ENCODE measurements around the gene SLC28A3.
A peak's percentile ranks its signal among the peaks of the same experiment; 100 is the strongest.
"Not testable (repeated sequence)": the region's sequence is repeated elsewhere in the genome, so short reads cannot be mapped to it uniquely, and the experiment has no call there.

SLC28A3 gene

GRCh38 chr9:84340535-84340934, at the start of gene SLC28A3:
Gene SLC28A3 (minus strand): TSS chr9:84340758. CDS start chr9:84340633, 125 bp downstream.
- peak in 1 of 3 experiments; percentile 45 for DNase-seq

GRCh38 chr9:84390254-84390653, 49.7 kb upstream of the SLC28A3 start:
- not testable (repeated sequence) for DNase-seq

DNA sequence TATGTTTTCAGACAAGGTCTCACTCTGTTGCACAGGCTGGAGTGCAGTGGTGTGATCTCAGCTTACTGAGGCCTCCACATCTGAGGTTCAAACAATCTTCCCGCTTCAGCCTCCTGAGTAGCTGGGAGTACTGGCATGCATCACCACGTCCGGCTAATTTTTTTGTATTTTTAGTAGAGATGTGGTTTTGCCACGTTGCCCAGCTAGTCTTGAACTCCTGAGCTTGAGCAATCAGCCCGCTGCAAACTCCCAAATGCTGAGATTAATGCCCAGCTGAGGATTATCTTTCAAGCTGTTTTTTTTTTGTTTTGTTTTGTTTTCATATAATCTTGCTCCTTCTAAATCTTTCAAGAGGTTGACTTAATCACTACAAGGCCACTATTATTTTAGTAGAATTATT, 47.3 kb upstream of the SLC28A3 start:
- DNase-seq, result no peak

- no peak for DNase-seq
Measured at GRCh38 chr9:84386753-84387152, 46.2 kb upstream of the SLC28A3 start.

DNA sequence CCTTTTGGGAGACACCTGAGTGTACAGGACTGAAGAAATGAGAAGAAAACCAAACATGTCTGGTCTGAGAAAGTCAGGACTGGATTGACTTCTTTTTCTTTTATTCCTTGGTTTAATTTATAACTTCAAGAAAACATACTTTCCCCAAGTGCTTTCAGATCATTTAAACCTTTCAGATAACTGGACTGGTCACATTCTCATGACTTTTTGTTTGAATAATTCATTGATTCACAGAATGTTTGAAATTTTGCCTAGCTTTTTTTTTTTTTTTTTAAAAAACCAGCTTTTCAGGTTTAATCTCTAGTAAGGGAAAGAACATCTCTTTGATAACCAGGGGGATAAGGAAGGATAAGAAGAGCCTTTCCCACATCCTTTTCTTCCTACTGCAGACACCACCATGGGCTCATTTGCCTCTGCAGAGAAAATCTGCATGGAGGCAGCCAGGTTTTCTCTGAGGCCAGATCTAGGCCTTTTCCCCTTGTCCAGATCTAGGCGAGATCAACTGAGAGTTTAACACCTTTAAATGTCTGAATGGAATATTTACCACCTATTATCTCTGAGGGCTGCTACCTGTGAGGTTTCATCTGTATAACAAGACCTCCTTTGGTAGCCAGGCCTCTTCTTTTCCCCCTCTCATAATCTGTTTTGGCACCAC, 45.0 kb upstream of the SLC28A3 start:
- DNase-seq, result no peak

GRCh38 chr9:84384617-84385016, 44.1 kb upstream of the SLC28A3 start:
- no peak for DNase-seq

DNA sequence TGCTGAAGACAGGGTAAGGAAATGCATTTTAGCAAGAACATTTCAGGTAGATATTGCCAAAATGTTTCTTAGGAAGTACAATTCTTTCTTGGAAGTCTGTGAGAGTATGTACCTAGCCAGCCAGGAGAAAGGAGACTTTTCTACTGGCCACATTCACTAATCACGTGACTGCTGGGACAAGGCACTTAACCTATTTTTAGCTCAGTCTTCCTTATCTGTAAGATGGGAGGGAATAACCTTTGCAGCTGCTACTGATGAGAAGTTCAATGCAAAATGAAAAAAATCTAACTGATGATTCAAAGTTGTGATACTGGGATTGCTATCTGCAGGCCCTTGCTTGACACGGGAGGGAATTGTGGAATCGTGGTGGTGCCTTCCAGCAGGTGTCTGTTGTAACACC, 42.6 kb upstream of the SLC28A3 start:
- no peak for DNase-seq

- DNase-seq, result no peak
Measured at GRCh38 chr9:84382720-84383119, 42.2 kb upstream of the SLC28A3 start.

DNA sequence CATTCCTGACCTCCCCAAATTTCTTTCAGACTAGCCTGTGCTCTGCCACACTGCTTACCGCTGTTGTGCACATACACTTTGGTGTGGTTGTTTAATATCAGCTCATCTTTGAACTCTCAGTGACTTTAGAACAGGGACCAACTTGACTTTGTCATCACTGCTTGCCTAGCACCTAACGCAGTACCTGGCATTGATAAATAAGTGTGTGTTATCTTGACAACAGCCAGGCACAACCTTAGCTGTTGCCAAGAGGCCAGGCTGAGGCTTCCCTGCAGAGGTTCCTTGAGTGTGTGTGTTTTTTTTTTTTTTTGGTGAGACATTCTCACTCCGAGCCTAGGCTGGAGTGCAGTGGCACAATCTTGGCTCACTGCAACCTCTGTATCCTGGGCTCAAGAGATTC, 41.0 kb upstream of the SLC28A3 start:
- no peak for DNase-seq

DNA sequence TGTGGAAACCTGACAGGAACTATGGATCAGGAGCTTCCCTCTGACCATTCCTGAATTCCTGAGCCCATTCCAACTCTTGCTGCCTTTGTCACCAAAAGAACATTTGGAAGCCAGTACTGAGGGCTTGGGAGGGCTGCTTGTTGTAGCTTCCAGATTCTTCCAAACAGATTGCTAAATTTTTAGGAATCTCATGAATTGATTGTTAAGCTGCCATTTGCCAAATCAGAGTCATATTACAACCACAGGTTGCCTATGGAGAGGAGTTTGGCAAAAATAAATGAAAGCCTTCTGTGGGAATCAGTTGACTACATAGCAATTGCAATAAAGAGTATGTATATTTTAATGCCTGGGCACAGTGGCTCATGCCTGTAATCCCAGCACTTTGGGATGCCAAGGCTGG, 39.2 kb upstream of the SLC28A3 start:
- DNase-seq, result no peak

DNA sequence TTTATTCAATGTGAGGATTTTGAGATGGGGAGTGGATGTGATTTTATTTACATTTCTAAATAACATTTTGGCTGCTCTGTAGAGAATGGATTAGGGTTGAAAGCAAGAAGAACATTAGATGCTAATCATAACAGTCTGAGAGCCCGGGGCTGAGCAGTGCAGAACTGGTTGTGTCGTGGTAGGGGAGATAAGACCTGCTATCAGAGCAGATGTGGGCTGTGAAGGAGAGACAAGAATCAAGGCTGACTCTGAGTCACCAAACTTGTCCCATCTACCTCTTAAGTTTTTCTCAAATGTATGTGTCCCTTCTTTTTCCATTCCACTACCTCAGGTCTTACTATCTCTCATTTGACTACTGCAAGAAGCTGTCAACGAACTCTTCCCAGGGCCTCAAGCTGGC, 35.4 kb upstream of the SLC28A3 start:
- DNase-seq, result no peak

- peak in 1 of 3 experiments; percentile 10 for DNase-seq
Measured at GRCh38 chr9:84374516-84374915, 34.0 kb upstream of the SLC28A3 start.

DNA sequence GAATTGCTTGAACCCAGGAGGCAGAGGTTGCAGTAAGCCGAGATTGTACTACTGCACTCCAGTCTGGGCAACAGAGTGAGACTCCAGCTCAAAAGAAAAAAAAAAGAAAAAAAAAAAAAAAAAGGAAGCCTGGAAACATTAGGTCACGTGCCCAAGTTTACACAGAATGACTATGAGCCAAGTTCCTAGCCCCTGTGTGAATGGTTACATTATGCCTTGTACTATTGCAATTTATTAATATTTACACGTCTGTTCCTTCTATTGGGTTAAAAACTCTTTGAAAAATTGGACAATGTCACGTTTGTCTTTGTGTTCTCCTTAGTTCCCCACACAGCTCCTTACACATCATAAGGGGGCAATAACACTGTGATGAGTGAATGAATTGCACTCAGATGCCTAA, 33.5 kb upstream of the SLC28A3 start:
- DNase-seq, result no peak

DNA sequence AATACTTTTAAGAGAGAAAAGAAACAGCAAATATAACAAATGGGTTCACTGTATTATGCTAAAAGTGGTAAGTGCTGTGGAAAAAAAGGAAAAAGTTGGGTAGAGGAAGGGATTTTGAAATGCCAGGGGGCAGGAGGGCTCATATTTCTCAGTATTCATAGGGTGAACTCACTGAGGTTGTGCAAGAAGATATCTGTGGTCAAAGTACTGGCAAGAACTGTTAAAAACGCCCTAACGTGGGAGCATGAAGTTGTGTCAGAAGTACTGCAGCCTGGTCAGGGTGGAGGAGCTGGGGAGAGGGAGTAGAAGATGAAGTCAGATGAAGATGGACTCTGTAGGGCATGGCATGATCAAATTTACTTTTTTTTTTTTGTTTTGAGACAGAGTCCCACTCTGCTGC, 31.2 kb upstream of the SLC28A3 start:
- no peak for DNase-seq

- no peak for DNase-seq
Measured at GRCh38 chr9:84368601-84369000, 28.0 kb upstream of the SLC28A3 start.

DNA sequence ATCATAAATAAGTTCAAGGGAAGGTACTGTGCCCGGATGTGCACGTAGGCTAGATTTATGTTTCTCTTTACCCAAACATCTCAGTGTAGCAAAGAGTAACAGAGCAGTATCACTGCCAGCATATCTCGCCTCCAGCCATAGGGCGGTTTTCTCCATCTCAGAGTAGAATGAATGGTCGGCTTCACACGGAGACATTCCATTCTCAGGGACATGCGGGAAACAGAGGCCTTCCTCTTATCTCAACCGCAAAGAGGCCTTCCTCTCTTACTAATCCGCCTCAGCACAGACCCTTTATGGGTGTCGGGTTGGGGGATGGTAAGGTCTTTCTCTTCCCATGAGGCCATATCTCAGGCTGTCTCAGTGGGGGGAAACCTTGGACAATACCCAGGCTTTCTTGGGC, 27.2 kb upstream of the SLC28A3 start:
- DNase-seq, result not testable (repeated sequence)

DNA sequence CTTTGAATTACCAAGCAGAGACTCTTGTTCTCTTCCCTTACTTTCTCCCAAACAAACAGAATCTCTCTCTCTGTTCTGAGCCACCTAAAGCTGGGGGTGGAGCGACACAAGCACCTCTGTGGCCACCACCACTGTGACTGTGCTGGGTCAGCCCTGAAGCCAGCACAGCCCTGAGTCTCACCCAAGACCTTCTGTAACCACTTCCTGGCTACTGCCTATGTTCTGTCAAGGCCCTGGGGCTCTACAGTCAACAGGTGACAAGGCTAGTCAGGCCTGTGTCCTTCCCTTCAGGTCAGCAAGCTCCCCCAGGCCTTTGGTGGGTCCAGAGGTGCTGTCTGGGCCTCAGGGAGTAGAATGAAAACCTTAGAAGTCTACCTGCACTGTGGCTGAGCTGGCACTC, 26.1 kb upstream of the SLC28A3 start:
- DNase-seq, result no peak

GRCh38 chr9:84364894-84365490, 24.4 kb upstream of the SLC28A3 start:
- DNase-seq, result not testable (repeated sequence)

DNA sequence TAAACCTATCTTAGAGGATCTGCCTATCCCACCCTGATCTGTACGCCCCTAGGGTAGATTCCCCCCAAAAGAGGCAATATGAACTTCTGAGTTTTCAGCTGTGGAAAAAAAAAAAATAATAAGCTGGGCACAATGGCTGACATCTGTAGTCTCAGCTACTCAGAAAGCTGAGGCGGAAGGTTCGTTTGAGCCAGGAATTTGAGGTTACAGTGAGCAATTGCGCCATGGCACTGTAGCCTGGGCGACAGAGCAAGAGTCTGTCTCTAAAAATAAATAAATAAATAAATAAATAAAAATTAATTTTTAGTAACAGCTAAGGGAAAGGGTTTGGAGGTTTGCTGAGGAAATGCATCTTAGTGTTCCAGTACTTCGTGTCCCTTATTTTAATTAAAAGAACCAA, 21.1 kb upstream of the SLC28A3 start:
- DNase-seq, result no peak

- no peak for DNase-seq
Measured at GRCh38 chr9:84357275-84357674, 16.7 kb upstream of the SLC28A3 start.

DNA sequence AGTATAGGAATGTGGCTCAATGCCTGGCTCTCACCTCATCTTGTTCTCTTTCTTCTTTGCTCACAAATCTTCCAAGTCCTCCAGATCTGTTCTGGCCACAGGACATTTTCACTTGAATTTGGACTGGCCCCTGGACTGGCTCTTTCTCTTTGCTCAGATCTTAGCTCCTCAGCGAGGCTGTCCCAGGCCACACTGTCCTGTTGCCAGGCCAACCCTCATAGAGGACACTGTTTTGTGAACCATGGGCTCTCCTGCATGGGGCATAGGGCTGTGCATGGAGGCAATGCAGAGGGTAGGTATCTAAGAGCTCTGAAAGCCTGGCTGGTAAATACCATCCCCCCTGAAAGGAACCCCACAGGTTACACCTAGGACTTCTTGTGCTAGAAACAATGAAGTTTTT, 13.5 kb upstream of the SLC28A3 start:
- DNase-seq, result no peak

DNA sequence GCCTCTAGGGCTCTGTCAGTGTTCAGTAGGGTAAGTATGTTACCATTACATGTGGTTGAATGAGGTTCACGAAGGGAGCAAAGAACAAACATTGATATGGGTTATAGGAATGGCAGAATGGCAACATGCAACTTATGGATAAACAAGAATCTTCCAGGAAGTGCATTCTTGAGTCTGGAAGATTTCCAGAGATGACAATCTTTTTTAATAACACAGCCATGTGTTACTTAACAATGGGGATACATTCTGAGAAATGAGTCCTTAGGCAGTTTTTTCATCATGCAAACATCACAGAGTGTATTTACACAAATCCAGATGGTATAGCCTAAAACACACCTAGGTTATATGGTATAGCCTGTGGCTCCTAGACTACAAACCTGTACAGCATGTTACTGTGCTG, 9.1 kb upstream of the SLC28A3 start:
- DNase-seq, result no peak

- no peak for DNase-seq
Measured at GRCh38 chr9:84343111-84343521, 2.6 kb upstream of the SLC28A3 start.

- peak in 1 of 3 experiments; percentile 46 for DNase-seq
Measured at GRCh38 chr9:84339962-84340361, 596 bp downstream of the SLC28A3 start.

DNA sequence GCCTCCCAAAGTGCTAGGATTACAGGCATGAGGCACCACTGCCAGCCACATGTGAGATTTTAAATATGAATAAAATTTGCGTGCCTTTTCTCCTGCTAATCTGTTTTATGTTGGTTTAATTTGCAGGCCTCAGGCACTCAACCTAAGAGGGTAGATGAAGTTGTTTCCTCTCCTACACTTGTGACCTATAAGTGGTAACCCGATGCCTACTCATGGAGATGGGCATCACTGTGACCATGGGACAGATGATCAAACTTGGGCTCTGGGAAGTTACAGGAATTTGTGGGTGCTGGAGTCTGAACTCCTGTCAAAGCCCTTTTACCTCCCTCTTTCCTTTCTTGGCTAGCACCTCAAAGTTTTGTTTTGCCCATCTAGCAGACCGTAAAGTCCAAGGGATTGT, 1.1 kb downstream of the SLC28A3 start:
- DNase-seq, result peak in 2 of 3 experiments; percentile 1 to 21

All from NCI-H1417 (cell line).